A549 (cell line): Measurements from ENCODE around the gene ZFPM1. TPM values are rescaled to one million over a fixed set of nuclear protein-coding genes. Genes with fewer than 3 reads are reported as not detected.

ENCODE experiments used
- ATAC-seq, 2 experiments: fragments of 200-7000 bp in 1 of 2; fragments of >200 bp in 1 of 2; cut with Nextera tagmentation in 1 of 2; cut with Tn5 transposase in 1 of 2; 3 replicates each; pipeline versions ENCODE4 v1.8.0 to v1.9.1; 2018 to 2020; ENCODE audit warnings: mild to moderate bottlenecking in 1 of 2, moderate library complexity in 1 of 2
- CTCF ChIA-PET: fragments of 300-600 bp; sonication (Branson Sonifier 250); formaldehyde crosslinking; extraction: SDS; loops from one replicate; lab custom pipeline; 2021; ENCODE audit warnings: antibody characterized with exemption, inconsistent platforms; lab: Yijun Ruan, JAX
- POLR2A ChIA-PET: fragments of 350-600 bp; formaldehyde crosslinking; extraction: SDS; loops from one replicate; lab custom pipeline; 2021; ENCODE audit warnings: antibody characterized with exemption, inconsistent platforms; lab: Yijun Ruan, JAX
- DNase-seq, 2 experiments: peaks; one replicate each; pipeline versions ENCODE4 v3.0.0 to v3.0.0-alpha.2; 2011 to 2016; ENCODE audit warnings: low read depth in 1 of 2, low spot score in 1 of 2
- FAIRE-seq: peaks from 2 replicates; lab custom pipeline; 2011; peaks lifted over from hg19 to GRCh38; lab: Jason Lieb, UNC
- H3K27ac ChIP-seq, 2 experiments: fragments of >200 bp; sonication (Bioruptor Twin); formaldehyde crosslinking; 3 replicates each; pipeline ENCODE4 v1.5.1; 2016 to 2017
- H3K4me1 ChIP-seq: fragments of >200 bp; sonication (Bioruptor Twin); formaldehyde crosslinking; 3 replicates; pipeline ENCODE4 v1.6.1; 2016
- H3K4me2 ChIP-seq: fragments of >200 bp; sonication (Bioruptor Twin); formaldehyde crosslinking; 3 replicates; pipeline ENCODE4 v1.6.1; 2016
- H3K4me3 ChIP-seq: fragments of >200 bp; sonication (Bioruptor Twin); formaldehyde crosslinking; 3 replicates; pipeline ENCODE4 v1.5.1; 2016
- H3K9me3 ChIP-seq: fragments of >200 bp; sonication (Bioruptor Twin); formaldehyde crosslinking; 3 replicates; pipeline ENCODE4 v1.6.1; 2016
- CBX8 ChIP-seq: fragments of 200-600 bp; sonication (generic); IDR thresholded peaks from 2 replicates; pipeline ENCODE4 v1.6.1; 2016
- CHD2 ChIP-seq: fragments of 150-350 bp; IDR thresholded peaks from 2 replicates; pipeline ENCODE4 v1.6.1; 2014; ENCODE audit warnings: low read length; ENCODE audit not compliant: partially characterized antibody
- CHD4 ChIP-seq: fragments of 200-600 bp; sonication (generic); IDR thresholded peaks from 2 replicates; pipeline ENCODE4 v1.6.1; 2016; ENCODE audit warnings: antibody characterized with exemption, mild to moderate bottlenecking, borderline replicate concordance
- CTCF ChIP-seq: fragments of >200 bp; sonication (Bioruptor Twin); formaldehyde crosslinking; IDR thresholded peaks from 3 replicates; pipeline ENCODE4 v1.5.1; 2016
- EHMT2 ChIP-seq: fragments of 200-600 bp; sonication (generic); IDR thresholded peaks from 2 replicates; pipeline ENCODE4 v1.6.1; 2016; ENCODE audit warnings: antibody characterized with exemption, low read depth, mild to moderate bottlenecking, moderate library complexity
- EP300 ChIP-seq, 2 experiments: fragments of >200 bp; sonication (Bioruptor Twin); formaldehyde crosslinking; IDR thresholded peaks; 2 replicates in 1 of 2; 3 replicates in 1 of 2; pipeline ENCODE4 v1.6.1; 2016 to 2017
- ESRRA ChIP-seq: fragments of 150-350 bp; IDR thresholded peaks from 2 replicates; pipeline ENCODE4 v1.6.1; 2014; ENCODE audit warnings: mild to moderate bottlenecking, low read length, borderline replicate concordance
- FOXS1 ChIP-seq: fragments of 250-450 bp; sonication (Bioruptor Pico); IDR thresholded peaks from 2 replicates; pipeline ENCODE4 v1.5.0; 2020; ENCODE audit warnings: mild to moderate bottlenecking, moderate library complexity
- GATA3 ChIP-seq: IDR thresholded peaks from 2 replicates; pipeline ENCODE4 v1.6.1; 2012; ENCODE audit warnings: borderline replicate concordance
- HDAC2 ChIP-seq: fragments of 200-600 bp; sonication (generic); IDR thresholded peaks from 2 replicates; pipeline ENCODE4 v1.6.1; 2016
- HES2 ChIP-seq: fragments of >200 bp; sonication (Bioruptor Twin); formaldehyde crosslinking; IDR thresholded peaks from 2 replicates; pipeline ENCODE4 v1.6.1; 2016
- HEYL ChIP-seq: fragments of 250-450 bp; sonication (Bioruptor Pico); IDR thresholded peaks from 2 replicates; pipeline ENCODE4 v1.8.0; 2021; ENCODE audit warnings: mild to moderate bottlenecking, moderate library complexity
- HOXA7 ChIP-seq: fragments of 250-450 bp; sonication (Bioruptor Pico); IDR thresholded peaks from 2 replicates; pipeline ENCODE4 v1.5.0; 2020; ENCODE audit warnings: mild to moderate bottlenecking, moderate library complexity
- JUNB ChIP-seq: fragments of >200 bp; sonication (Bioruptor Twin); formaldehyde crosslinking; IDR thresholded peaks from 2 replicates; pipeline ENCODE4 v1.6.1; 2016
- KDM5A ChIP-seq: fragments of 200-600 bp; sonication (generic); IDR thresholded peaks from 2 replicates; pipeline ENCODE4 v1.6.1; 2016; ENCODE audit warnings: antibody characterized with exemption, mild to moderate bottlenecking
- MAZ ChIP-seq: fragments of 150-350 bp; IDR thresholded peaks from 2 replicates; pipeline ENCODE4 v1.6.1; 2014; ENCODE audit warnings: antibody characterized with exemption, low read depth, low read length, borderline replicate concordance
- NPAS2 ChIP-seq: fragments of 250-450 bp; sonication (Bioruptor Pico); IDR thresholded peaks from 2 replicates; pipeline ENCODE4 v1.8.0; 2022; ENCODE audit warnings: mild to moderate bottlenecking, moderate library complexity, borderline replicate concordance
- PHF8 ChIP-seq: fragments of 200-600 bp; sonication (generic); IDR thresholded peaks from 2 replicates; pipeline ENCODE4 v1.6.1; 2016; ENCODE audit warnings: low read depth, mild to moderate bottlenecking, antibody characterized with exemption, moderate library complexity, borderline replicate concordance
- POLR2A ChIP-seq: IDR thresholded peaks from 2 replicates; pipeline ENCODE4 v1.6.1; 2012; ENCODE audit warnings: mild to moderate bottlenecking, low read length
- RAD21 ChIP-seq, 2 experiments: fragments of >200 bp in 1 of 2; sonication (Bioruptor Twin) in 1 of 2; formaldehyde crosslinking in 1 of 2; IDR thresholded peaks in 1 of 2; conservative IDR thresholded peaks in 1 of 2; 2 replicates in 1 of 2; 3 replicates in 1 of 2; pipeline ENCODE4 v1.6.1; 2012 to 2018; ENCODE audit warnings: inconsistent platforms in 1 of 2
- RARB ChIP-seq: fragments of 250-450 bp; sonication (Bioruptor Pico); IDR thresholded peaks from 2 replicates; pipeline ENCODE4 v1.8.0; 2021; ENCODE audit warnings: mild to moderate bottlenecking, moderate library complexity
- RCOR1 ChIP-seq: fragments of 150-350 bp; IDR thresholded peaks from 2 replicates; pipeline ENCODE4 v1.6.1; 2014; ENCODE audit warnings: antibody characterized with exemption, low read length, low read depth
- RFX5 ChIP-seq: fragments of 450-650 bp; IDR thresholded peaks from 2 replicates; pipeline ENCODE4 v1.7.1; 2014; ENCODE audit warnings: antibody characterized with exemption, mild to moderate bottlenecking, moderate library complexity
- RNF2 ChIP-seq: fragments of 200-600 bp; sonication (generic); IDR thresholded peaks from 2 replicates; pipeline ENCODE4 v1.6.1; 2016; ENCODE audit warnings: low read depth, mild to moderate bottlenecking, antibody characterized with exemption, moderate library complexity, borderline replicate concordance
- SMC3 ChIP-seq: fragments of >200 bp; sonication (Bioruptor Twin); formaldehyde crosslinking; IDR thresholded peaks from 3 replicates; pipeline ENCODE4 v1.6.1; 2018; ENCODE audit warnings: inconsistent platforms
- SREBF2 ChIP-seq: fragments of 450-650 bp; IDR thresholded peaks from 2 replicates; pipeline ENCODE4 v1.6.1; 2014; ENCODE audit warnings: mild to moderate bottlenecking, moderate library complexity
- TFCP2L1 ChIP-seq: fragments of 250-450 bp; sonication (Bioruptor Pico); IDR thresholded peaks from 2 replicates; pipeline ENCODE4 v1.5.0; 2021; ENCODE audit warnings: mild to moderate bottlenecking
- TP53 ChIP-seq: fragments of 250-450 bp; sonication (Bioruptor Pico); IDR thresholded peaks from 2 replicates; pipeline ENCODE4 v1.5.0; 2021; ENCODE audit warnings: mild to moderate bottlenecking, moderate library complexity
- ZFP36 ChIP-seq: fragments of 450-650 bp; IDR thresholded peaks from 2 replicates; pipeline ENCODE4 v1.6.1; 2014; ENCODE audit warnings: borderline replicate concordance; ENCODE audit not compliant: partially characterized antibody
- ZNF302 ChIP-seq: fragments of 250-450 bp; sonication (Bioruptor Pico); IDR thresholded peaks from 2 replicates; pipeline ENCODE4 v1.9.0; 2021; ENCODE audit warnings: inconsistent platforms, mild to moderate bottlenecking, moderate library complexity
- ZSCAN20 ChIP-seq: fragments of 250-450 bp; sonication (Bioruptor Pico); IDR thresholded peaks from 2 replicates; pipeline ENCODE4 v1.8.0; 2022; ENCODE audit warnings: mild to moderate bottlenecking, moderate library complexity
- WGBS: methylation state at CpG from one replicate; pipeline ENCODE4 v1.1.6; 2017; ENCODE audit errors: missing lambda C conversion rate; 5-methylcytosine and 5-hydroxymethylcytosine counted together
- polyA plus RNA-seq, 4 experiments: library from polyadenylated mRNA; depleted of rRNA in 3 of 4; stranded (reverse); fragments of >200 nt; fragmentation: RNase III in 1 of 4; extraction: RNeasy Plus Mini Kit Qiagen cat#74134 plus additional on column Dnase treatment in 1 of 4; gene quantifications; 2 replicates in 3 of 4; 3 replicates in 1 of 4; pipeline ENCODE4 v1.2.3, GENCODE V29; 2011 to 2017
- TF ChIP-seq, protein P1 (sequence below): IDR thresholded peaks from 2 replicates; pipeline ENCODE4 v1.6.1; 2012; ENCODE audit warnings: low read depth, borderline replicate concordance

The ZFPM1 gene
- polyA plus RNA-seq, 2 of the 4 experiments (the other 2 are of a cell fraction) = 0.36 to 2.5 TPM

DNA sequence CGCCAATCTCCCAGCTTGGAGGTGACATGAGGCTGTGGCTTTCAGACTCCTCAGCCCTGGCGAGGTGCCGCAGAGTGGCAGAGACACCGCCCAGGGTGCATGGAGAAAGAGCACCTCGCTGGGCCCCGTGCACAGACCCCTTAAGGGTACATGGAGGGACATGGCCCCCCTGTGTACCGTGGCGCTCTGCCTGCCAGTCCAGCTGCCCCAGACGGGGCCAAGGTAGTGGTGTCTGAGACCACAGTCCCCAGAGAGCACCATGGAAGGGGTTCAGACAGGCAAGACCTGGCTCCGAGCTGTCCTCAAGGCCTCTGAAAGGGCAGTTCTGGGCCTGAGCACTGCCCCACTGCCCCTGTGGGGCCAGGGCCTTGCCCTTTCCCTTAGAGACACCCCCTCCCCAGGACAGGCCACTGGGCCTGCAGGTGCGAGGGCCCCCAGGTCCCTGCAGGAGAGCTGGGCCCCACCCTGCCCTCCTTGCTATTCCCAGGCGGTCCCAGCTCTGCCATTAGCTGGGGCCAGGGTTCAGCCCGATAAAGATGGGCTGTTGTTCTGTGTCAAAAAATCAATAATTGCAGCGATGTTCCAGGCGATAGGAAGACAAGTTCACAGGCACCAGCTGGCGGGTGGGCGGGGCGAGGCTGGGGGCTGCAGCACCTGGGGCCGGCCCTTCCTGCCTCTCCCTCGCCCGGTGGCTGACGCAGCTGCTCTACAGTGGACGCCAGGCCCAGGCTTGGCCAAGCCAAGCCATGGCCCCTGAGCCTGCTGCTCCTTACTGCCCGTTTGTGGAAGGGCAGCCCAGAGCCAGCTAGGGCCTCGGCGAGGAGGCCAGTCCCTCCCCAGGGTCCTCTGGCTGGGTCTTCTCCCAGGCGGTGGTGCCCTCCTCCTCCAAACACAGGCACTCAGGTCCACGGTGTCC, 51.7 kb downstream of the ZFPM1 start:
- H3K4me2 ChIP-seq = no peak overlapping the region
- no peak overlapping the region for H3K4me3 ChIP-seq
- CTCF ChIA-PET = interaction anchor here (0.9 to 2.9 kb wide), 5 partner anchors 11 to 310 kb away, joined by 3 to 8 read pairs (median 6); no protein-coding TSS in a partner anchor
- DNase-seq (no peak), ATAC-seq (peak in 1 of 2 experiments; percentile 45; a peak in 3 of 6 replicates)
- H3K9me3 ChIP-seq = no peaks in the 10 kb centered on the region
- H3K4me1 ChIP-seq = peaks cover 9% of the 10 kb centered on the region; the same call in 2 of the 3 replicates
- 75% methylated on average over 7 of the region's 28 CpGs for WGBS
- TF ChIP-seq ZFP36 (no peak), HOXA7 (no peak), CHD4 (no peak), SREBF2 (no peak), RCOR1 (no peak), CBX8 (no peak), HEYL (CRISPR knock-in tag) (no peak), GATA3 (no peak), RFX5 (no peak), MAZ (no peak), RNF2 (no peak)
- TF ChIP-seq, all 56 proteins: peak for 0
- POLR2A ChIA-PET = no interaction called here
- no peak overlapping the region for H3K27ac ChIP-seq
- no peak for FAIRE-seq

DNA sequence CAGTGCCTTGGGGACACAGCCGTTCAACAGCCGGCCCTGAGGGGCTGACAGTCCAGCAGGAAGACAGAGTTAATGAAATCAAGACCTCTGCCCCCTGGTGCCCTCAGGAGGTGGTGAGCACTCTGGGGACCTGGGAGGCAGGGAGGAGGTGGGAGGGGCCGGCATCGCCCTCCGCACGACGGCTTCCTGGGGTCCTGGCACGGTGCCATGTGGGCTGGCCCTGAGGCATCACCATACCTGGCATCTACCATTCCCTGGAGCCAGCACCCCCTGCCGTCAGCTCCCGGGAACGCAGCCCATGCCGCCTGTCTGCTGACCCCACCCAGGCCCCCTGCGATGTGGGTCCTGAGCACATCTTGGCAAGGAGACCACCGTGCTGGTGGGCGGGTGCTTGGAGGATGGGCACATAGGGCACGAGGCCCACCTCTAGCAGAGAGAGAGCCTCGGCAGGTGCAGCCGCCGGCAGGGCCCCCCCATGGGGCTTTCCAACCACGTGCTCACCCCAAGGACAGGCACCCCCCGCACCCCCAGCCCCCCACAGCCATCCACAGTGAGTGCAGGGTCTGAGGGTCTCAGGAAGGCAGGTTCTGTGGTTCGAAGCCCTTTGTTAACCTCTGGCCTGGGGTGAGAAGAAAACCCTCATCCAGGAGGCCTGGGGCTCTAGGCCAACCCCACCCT, 52.5 kb downstream of the ZFPM1 start:
- DNase-seq = peak; percentile 69 to 75

GRCh38 chr16:88506723-88507122, 53.6 kb downstream of the ZFPM1 start:
- ATAC-seq (no peak), DNase-seq (no peak), FAIRE-seq (no peak)
- H3K9me3 ChIP-seq = no peaks in the 10 kb centered on the region
- WGBS = 97% methylated on average over 21 of the region's 21 CpGs
- no peak overlapping the region for H3K4me3 ChIP-seq
- H3K27ac ChIP-seq = no peak overlapping the region
- POLR2A ChIA-PET = no interaction called here
- CTCF ChIA-PET = no interaction called here
- peaks cover 9% of the 10 kb centered on the region; the same call in 2 of the 3 replicates for H3K4me1 ChIP-seq
- H3K4me2 ChIP-seq = no peak overlapping the region
- no peak for TF ChIP-seq RFX5
- TF ChIP-seq HES2 = no peak
- no peak for TF ChIP-seq HDAC2
- TF ChIP-seq KDM5A = no peak
- TF ChIP-seq MAZ = no peak
- TF ChIP-seq ESRRA = no peak
- no peak for TF ChIP-seq FOXS1 (CRISPR knock-in tag)
- no peak for TF ChIP-seq RARB (CRISPR knock-in tag)
- no peak for TF ChIP-seq TFCP2L1 (CRISPR knock-in tag)
- TF ChIP-seq SREBF2 = no peak
- TF ChIP-seq EP300 (IDR thresholded peaks at IDR 0.05) = no peak
- no peak for TF ChIP-seq POLR2A
- TF ChIP-seq ZFP36 = no peak
- no peak for TF ChIP-seq GATA3
- TF ChIP-seq NPAS2 (CRISPR knock-in tag) = no peak
- TF ChIP-seq, protein P1, sequence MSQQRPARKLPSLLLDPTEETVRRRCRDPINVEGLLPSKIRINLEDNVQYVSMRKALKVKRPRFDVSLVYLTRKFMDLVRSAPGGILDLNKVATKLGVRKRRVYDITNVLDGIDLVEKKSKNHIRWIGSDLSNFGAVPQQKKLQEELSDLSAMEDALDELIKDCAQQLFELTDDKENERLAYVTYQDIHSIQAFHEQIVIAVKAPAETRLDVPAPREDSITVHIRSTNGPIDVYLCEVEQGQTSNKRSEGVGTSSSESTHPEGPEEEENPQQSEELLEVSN = no peak

More for the DNA sequence above, 52.5 kb downstream of the ZFPM1 start:
- Histone ChIP-seq H3K4me1 (peaks cover 9% of the 10 kb centered on the region; the same call in 2 of the 3 replicates), H3K27ac (no peak overlapping the region), H3K4me2 (no peak overlapping the region), H3K9me3 (no peaks in the 10 kb centered on the region), H3K4me3 (no peak overlapping the region)
- FAIRE-seq (no peak), ATAC-seq (peak; percentile 27 to 69; a peak in 5 of 6 replicates)
- TF ChIP-seq POLR2A (no peak), ZNF302 (CRISPR knock-in tag) (no peak), TP53 (CRISPR knock-in tag) (no peak), JUNB (no peak), ZSCAN20 (CRISPR knock-in tag) (no peak), FOXS1 (CRISPR knock-in tag) (no peak), SMC3 (peak; percentile 50; the same call in 2 of the 3 replicates), EHMT2 (no peak), TFCP2L1 (CRISPR knock-in tag) (no peak), RAD21 (conservative IDR thresholded peaks at IDR 0.05 in 1 of 2, IDR thresholded peaks at IDR 0.05 in 1 of 2) (peak; percentile 46 to 49), SREBF2 (no peak), CTCF (peak; percentile 54), CHD2 (no peak), PHF8 (no peak), CHD4 (no peak)
- WGBS = 19% methylated on average over 8 of the region's 22 CpGs
- ChIA-PET CTCF (interaction anchor here (0.6 to 2.9 kb wide), 8 partner anchors 10 to 1105 kb away, joined by 3 to 8 read pairs (median 4); no protein-coding TSS in a partner anchor), POLR2A (no interaction called here)
